HepG2 (cell line): Measurements from ENCODE around the gene ZNF483. TPM values are rescaled to one million over a fixed set of nuclear protein-coding genes. Genes with fewer than 3 reads are reported as not detected.

ENCODE experiments used
- ARNT ChIP-seq: fragments of 450-650 bp; IDR thresholded peaks from 2 replicates; pipeline ENCODE4 v1.6.1; 2017
- ARNT2 ChIP-seq: sonication (generic); formaldehyde crosslinking; IDR thresholded peaks from 2 replicates; pipeline ENCODE4 v1.8.0; 2022; ENCODE audit warnings: mild to moderate bottlenecking, low read depth, missing genetic modification reagents, moderate library complexity
- ATF7-NPFF ChIP-seq: sonication (generic); formaldehyde crosslinking; IDR thresholded peaks from 2 replicates; pipeline ENCODE4 v1.8.1; 2023; ENCODE audit warnings: mild to moderate bottlenecking, low read depth, missing genetic modification reagents, moderate library complexity
- ATM ChIP-seq: fragments of 450-650 bp; IDR thresholded peaks from 2 replicates; pipeline ENCODE4 v1.7.1; 2017; ENCODE audit warnings: mild to moderate bottlenecking, borderline replicate concordance
- DMAP1 ChIP-seq: IDR thresholded peaks from 2 replicates; pipeline ENCODE4 v1.6.1; 2016
- FOXA1 ChIP-seq, 2 experiments: fragments of 450-650 bp in 1 of 2; sonication (generic) in 1 of 2; formaldehyde crosslinking in 1 of 2; IDR thresholded peaks; 2 replicates each; pipeline versions ENCODE4 v1.4.0 to v1.6.1; 2016 to 2020; ENCODE audit warnings: missing genetic modification reagents in 1 of 2
- HOMEZ ChIP-seq: IDR thresholded peaks from 2 replicates; pipeline ENCODE4 v1.6.1; 2016; ENCODE audit warnings: low read depth
- IRF1 ChIP-seq: sonication (generic); formaldehyde crosslinking; IDR thresholded peaks from 2 replicates; pipeline ENCODE4 v1.4.0; 2020; ENCODE audit warnings: low read depth, mild to moderate bottlenecking, missing genetic modification reagents
- KDM5A ChIP-seq: fragments of 200-600 bp; sonication (generic); IDR thresholded peaks from 2 replicates; pipeline ENCODE4 v1.7.0; 2018; ENCODE audit warnings: antibody characterized with exemption, mild to moderate bottlenecking, low read length, borderline replicate concordance
- LCORL ChIP-seq, 2 experiments: fragments of 450-650 bp in 1 of 2; sonication (generic) in 1 of 2; formaldehyde crosslinking in 1 of 2; IDR thresholded peaks; 2 replicates each; pipeline versions ENCODE4 v1.5.0 to v1.6.1; 2017 to 2020; ENCODE audit warnings: antibody characterized with exemption in 1 of 2, missing genetic modification reagents in 1 of 2
- MAFF ChIP-seq: IDR thresholded peaks from 2 replicates; pipeline ENCODE4 v1.6.1; 2011; ENCODE audit warnings: low read depth, low read length, improper control_type of control experiment
- MEIS2 ChIP-seq: sonication (generic); formaldehyde crosslinking; IDR thresholded peaks from 2 replicates; pipeline ENCODE4 v1.9.0; 2021; ENCODE audit warnings: mild to moderate bottlenecking, missing genetic modification reagents
- NFKBIZ ChIP-seq: IDR thresholded peaks from 2 replicates; pipeline ENCODE4 v1.6.1; 2018; ENCODE audit warnings: missing genetic modification reagents, missing compliant biosample characterization
- POGZ ChIP-seq: sonication (generic); formaldehyde crosslinking; IDR thresholded peaks from 2 replicates; pipeline ENCODE4 v1.4.0; 2020; ENCODE audit warnings: mild to moderate bottlenecking, missing genetic modification reagents
- POLR2A ChIP-seq, 2 experiments: IDR thresholded peaks; 2 replicates each; pipeline ENCODE4 v1.6.1; 2011; ENCODE audit warnings: low read depth in 2 of 2, low read length in 2 of 2, mild to moderate bottlenecking in 1 of 2, moderate library complexity in 1 of 2; ENCODE audit not compliant: insufficient read depth in 1 of 2
- POLR2AphosphoS2 ChIP-seq: IDR thresholded peaks from 2 replicates; pipeline ENCODE4 v1.6.1; 2011; ENCODE audit warnings: low read depth, low read length, improper control_type of control experiment
- USF2 ChIP-seq, 2 experiments: sonication (generic) in 1 of 2; formaldehyde crosslinking in 1 of 2; IDR thresholded peaks; 2 replicates each; pipeline versions ENCODE4 v1.5.1 to v1.6.1; 2011 to 2020; ENCODE audit warnings: borderline replicate concordance in 1 of 2, low read depth in 1 of 2, low read length in 1 of 2, mild to moderate bottlenecking in 1 of 2, missing genetic modification reagents in 1 of 2, moderate library complexity in 1 of 2
- ZMYM3 ChIP-seq: sonication (generic); formaldehyde crosslinking; IDR thresholded peaks from 2 replicates; pipeline ENCODE4 v1.5.1; 2020; ENCODE audit warnings: mild to moderate bottlenecking, missing genetic modification reagents
- ZNF12 ChIP-seq: sonication (generic); formaldehyde crosslinking; IDR thresholded peaks from 2 replicates; pipeline ENCODE4 v1.5.0; 2020; ENCODE audit warnings: missing genetic modification reagents
- ZNF251 ChIP-seq: sonication (generic); formaldehyde crosslinking; IDR thresholded peaks from 2 replicates; pipeline ENCODE4 v1.9.0; 2021; ENCODE audit warnings: mild to moderate bottlenecking, missing genetic modification reagents
- ZNF460 ChIP-seq: sonication (generic); formaldehyde crosslinking; IDR thresholded peaks from 2 replicates; pipeline ENCODE4 v1.5.1; 2020; ENCODE audit warnings: missing genetic modification reagents, mild to moderate bottlenecking, borderline replicate concordance
- ZNF629 ChIP-seq: sonication (generic); formaldehyde crosslinking; conservative IDR thresholded peaks from 2 replicates; pipeline ENCODE4 v1.5.0; 2020; ENCODE audit warnings: missing genetic modification reagents
- ZNF691 ChIP-seq: sonication (generic); formaldehyde crosslinking; IDR thresholded peaks from 2 replicates; pipeline ENCODE4 v1.4.0; 2020; ENCODE audit warnings: missing genetic modification reagents, low read depth, mild to moderate bottlenecking, borderline replicate concordance
- ZNF850 ChIP-seq: sonication (generic); formaldehyde crosslinking; conservative IDR thresholded peaks from 2 replicates; pipeline ENCODE4 v1.9.0; 2021; ENCODE audit warnings: mild to moderate bottlenecking, missing genetic modification reagents
- ZNF891 ChIP-seq: sonication (generic); formaldehyde crosslinking; IDR thresholded peaks from 2 replicates; pipeline ENCODE4 v1.5.0; 2020; ENCODE audit warnings: mild to moderate bottlenecking, missing genetic modification reagents
- polyA plus RNA-seq, 8 experiments: library from polyadenylated mRNA; depleted of rRNA in 3 of 8; stranded (reverse) in 7 of 8; unstranded in 1 of 8; fragments of >200 nt; fragmentation: Illumina TruSeq in 4 of 8; extraction: Trizol in 4 of 8; gene quantifications; 2 replicates each; pipeline versions ENCODE4 v1.2.1 to v1.2.3, GENCODE V29; 2011 to 2016; ENCODE audit warnings: low read depth in 4 of 8, missing spikeins in 1 of 8, mixed read lengths in 1 of 8; ENCODE audit not compliant: insufficient read depth in 1 of 8
- total RNA-seq, 5 experiments: library from RNA; depleted of rRNA; stranded (reverse); fragments of >200 nt; fragmentation: Illumina TruSeq; extraction: Trizol; gene quantifications; 2 replicates each; pipeline ENCODE4 v1.2.3, GENCODE V29; 2016; ENCODE audit warnings: low read depth in 1 of 5
- TF ChIP-seq, protein P1 (sequence below): sonication (generic); formaldehyde crosslinking; IDR thresholded peaks from 2 replicates; pipeline ENCODE4 v1.5.0; 2020; ENCODE audit warnings: missing genetic modification reagents, mild to moderate bottlenecking, borderline replicate concordance

The ZNF483 gene
- total and polyA plus RNA-seq, 2 of the 13 experiments (the other 11 are each of a cell fraction or from before 2014, with no cell fraction given), result 2.0 to 9.5 TPM

- TF ChIP-seq FOXA1 (IDR thresholded peaks at IDR 0.05) (no peak), FOXA1 (CRISPR knock-in tag; IDR thresholded peaks at IDR 0.05) (peak; percentile 65; the same call in 1 of the 2 replicates), ZNF251 (CRISPR knock-in tag) (no peak), ZNF691 (CRISPR knock-in tag) (no peak), ARNT (no peak), ZNF629 (CRISPR knock-in tag) (no peak), LCORL (IDR thresholded peaks at IDR 0.05) (no peak), LCORL (CRISPR knock-in tag; IDR thresholded peaks at IDR 0.05) (no peak), NFKBIZ (0 out of 2 replicates have a peak, but pooled peaks have one; percentile 27), USF2 (IDR thresholded peaks at IDR 0.05; ENCODE audit: low read depth, low read length) (no peak), USF2 (CRISPR knock-in tag; IDR thresholded peaks at IDR 0.05; ENCODE audit: borderline replicate concordance) (no peak), IRF1 (CRISPR knock-in tag) (no peak), ZNF891 (CRISPR knock-in tag) (no peak), ZNF12 (CRISPR knock-in tag) (peak; percentile 60; the same call in 1 of the 2 replicates), ARNT2 (CRISPR knock-in tag) (no peak), ATF7-NPFF (CRISPR knock-in tag) (no peak), DMAP1 (CRISPR knock-in tag) (0 out of 2 replicates have a peak, but pooled peaks have one; percentile 58), POLR2A (IDR thresholded peaks at IDR 0.05; ENCODE audit: insufficient read depth in 1 of 2, low read depth in 2 of 2, low read length in 2 of 2) (peak; percentile 46 to 55; a peak in 2 of 4 replicates), ZNF460 (CRISPR knock-in tag) (no peak), KDM5A (no peak), ZMYM3 (CRISPR knock-in tag) (no peak), ZNF850 (no peak), POGZ (CRISPR knock-in tag) (peak; percentile 58), HOMEZ (CRISPR knock-in tag) (peak; percentile 87; the same call in 1 of the 2 replicates), ATM (no peak), MAFF (no peak), POLR2AphosphoS2 (no peak), MEIS2 (CRISPR knock-in tag) (no peak)
- TF ChIP-seq, protein P1, sequence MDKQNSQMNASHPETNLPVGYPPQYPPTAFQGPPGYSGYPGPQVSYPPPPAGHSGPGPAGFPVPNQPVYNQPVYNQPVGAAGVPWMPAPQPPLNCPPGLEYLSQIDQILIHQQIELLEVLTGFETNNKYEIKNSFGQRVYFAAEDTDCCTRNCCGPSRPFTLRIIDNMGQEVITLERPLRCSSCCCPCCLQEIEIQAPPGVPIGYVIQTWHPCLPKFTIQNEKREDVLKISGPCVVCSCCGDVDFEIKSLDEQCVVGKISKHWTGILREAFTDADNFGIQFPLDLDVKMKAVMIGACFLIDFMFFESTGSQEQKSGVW (CRISPR knock-in tag), result no peak
These were observed 8.9 kb upstream of the ZNF483 start (continued) for GRCh38 chr9:111516061-111516465.
